IPS-18a (cell line): ENCODE data around the gene ZNF221.
"Not testable (repeated sequence)": the region's sequence is repeated elsewhere in the genome, so short reads cannot be mapped to it uniquely, and the experiment has no call there.

Experiments
- H3K27ac ChIP-seq: one replicate; pipeline ENCODE4 v1.5.1; 2013; ENCODE audit warnings: low read length
- H3K27me3 ChIP-seq: one replicate; pipeline ENCODE4 v1.6.1; 2013; ENCODE audit warnings: mild to moderate bottlenecking, low read length; ENCODE audit not compliant: control insufficient read depth, insufficient read depth
- H3K36me3 ChIP-seq: one replicate; pipeline ENCODE4 v1.6.1; 2013; ENCODE audit warnings: low read depth, low read length; ENCODE audit not compliant: control insufficient read depth
- H3K4me1 ChIP-seq: one replicate; pipeline ENCODE4 v1.6.1; 2013; ENCODE audit warnings: low read depth, low read length; ENCODE audit not compliant: control insufficient read depth
- H3K4me3 ChIP-seq: one replicate; pipeline ENCODE4 v1.5.1; 2013; ENCODE audit warnings: low read length
- H3K9ac ChIP-seq: one replicate; pipeline ENCODE4 v1.6.1; 2013; ENCODE audit warnings: mild to moderate bottlenecking, low read length, moderate library complexity
- H3K9me3 ChIP-seq: one replicate; pipeline ENCODE4 v1.6.1; 2013; ENCODE audit warnings: low read depth, low read length; ENCODE audit not compliant: control insufficient read depth

The ZNF221 gene

DNA sequence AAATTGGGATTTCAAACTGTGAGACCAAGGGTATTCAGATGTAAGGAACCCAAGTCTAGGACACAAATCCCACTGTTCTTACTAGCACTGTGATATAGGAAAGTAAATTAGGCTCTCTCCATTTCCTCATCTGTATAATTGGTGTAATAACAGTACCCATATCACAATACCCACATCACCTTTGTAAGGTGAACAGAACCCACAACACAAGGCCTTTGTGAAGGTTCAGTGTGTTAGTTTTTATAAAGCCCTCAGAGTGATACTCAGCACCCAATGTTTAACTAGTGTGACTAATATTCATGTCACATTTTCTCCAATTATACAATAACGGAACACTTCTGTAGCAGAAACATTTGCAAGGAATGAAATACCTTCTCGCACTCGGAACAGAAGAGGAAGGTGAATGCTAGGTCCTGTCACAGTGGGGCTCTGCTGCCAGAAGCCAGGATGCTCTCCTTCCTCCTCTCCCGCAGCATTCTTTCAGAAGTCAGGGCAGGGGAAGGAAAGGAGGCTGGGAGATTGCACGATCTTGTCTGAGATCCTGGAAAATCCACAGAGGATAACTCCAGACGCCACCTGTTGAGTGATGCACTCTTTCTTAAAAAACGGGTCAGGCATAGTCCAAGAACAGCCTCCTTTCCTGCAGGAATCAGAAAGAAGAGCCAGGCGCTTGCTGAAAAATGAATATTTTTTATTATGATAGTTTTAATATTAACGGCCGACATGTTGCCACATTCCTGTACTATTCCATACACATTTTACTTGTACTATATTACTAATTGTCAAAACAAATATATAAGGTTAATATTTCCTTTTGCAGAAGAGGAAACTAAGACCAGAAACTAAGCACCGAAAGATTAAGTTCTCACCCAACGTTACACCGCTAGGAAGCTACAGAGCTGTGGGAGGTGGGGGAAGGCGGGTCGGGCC, 16.7 kb upstream of the ZNF221 start:
- Histone ChIP-seq H3K4me3 (peak overlapping the region; percentile 98), H3K27ac (no peak overlapping the region), H3K4me1 (peaks cover 8% of the 10 kb centered on the region), H3K9me3 (no peaks in the 10 kb centered on the region), H3K9ac (peak overlapping the region; percentile 81), H3K27me3 (no peaks in the 10 kb centered on the region), H3K36me3 (peaks cover 27% of the 10 kb centered on the region)

DNA sequence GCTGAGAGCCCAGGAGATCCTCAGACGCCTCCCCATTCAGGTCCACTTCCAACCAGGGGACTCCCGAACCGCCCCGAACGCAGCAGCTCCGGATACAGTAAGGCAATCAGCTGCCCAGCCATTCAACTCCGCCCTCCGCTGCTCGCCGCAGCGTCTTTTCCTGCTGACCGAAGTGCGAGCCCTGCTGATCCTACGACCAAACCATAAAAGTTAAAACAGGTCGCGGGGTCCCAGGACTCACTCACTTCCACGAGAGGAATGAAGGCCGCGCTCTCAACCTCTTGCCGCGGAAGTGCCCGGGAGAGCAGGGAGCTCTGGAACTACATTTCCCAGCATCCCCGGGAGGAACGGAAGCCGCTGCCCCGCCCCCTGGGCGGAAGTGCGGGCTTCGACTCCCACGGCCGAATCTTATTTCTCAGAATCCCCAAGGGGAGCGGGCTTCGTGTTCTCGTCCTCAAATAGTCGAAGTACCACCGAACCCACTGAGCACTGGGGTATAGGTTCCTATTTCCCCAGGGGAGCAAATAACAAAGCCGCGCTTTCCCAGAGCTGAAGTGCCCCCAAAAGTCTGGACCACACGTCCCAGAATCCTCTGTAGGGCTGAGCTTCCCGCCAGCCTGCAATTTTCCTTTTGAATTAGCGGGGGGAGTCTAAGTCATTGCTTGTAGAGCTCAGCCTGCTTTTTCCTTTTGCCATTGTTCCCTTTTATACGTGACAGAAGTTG, 15.9 kb upstream of the ZNF221 start, which contains the start of gene ZNF45:
Gene ZNF45, minus strand, starts transcription at position 298 of the 724 bp plus-strand sequence. CDS start 13,097 bp downstream, outside the sequence.
- Histone ChIP-seq H3K4me3 (peak within 1 kb of the TSS; percentile 98), H3K9ac (peak within 1 kb of the TSS; percentile 81), H3K4me1 (peaks cover 8% of the 10 kb centered on the region), H3K36me3 (peaks cover 20% of the 10 kb centered on the region), H3K9me3 (no peaks in the 10 kb centered on the region), H3K27me3 (no peaks in the 10 kb centered on the region), H3K27ac (peak within 1 kb of the TSS; percentile 85)

DNA sequence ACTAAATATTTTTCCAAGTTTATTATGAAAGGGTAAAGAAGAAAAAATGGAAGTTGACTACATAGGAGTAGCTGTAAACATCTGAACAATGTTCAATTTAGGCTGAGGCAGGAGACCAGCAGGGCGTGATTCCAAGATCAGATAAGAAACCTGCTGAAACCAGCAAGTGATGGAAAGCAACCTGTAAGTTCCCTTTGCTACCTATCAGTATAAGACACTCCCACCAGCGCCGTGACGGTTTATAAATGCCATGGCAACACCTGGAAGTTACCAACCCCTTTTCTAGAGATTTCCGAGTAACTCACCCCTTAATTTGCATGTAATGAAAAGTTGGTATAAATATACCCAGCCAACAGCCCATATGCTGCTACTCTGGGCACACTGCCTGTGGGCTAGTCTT, 14.8 kb upstream of the ZNF221 start:
- H3K4me1 ChIP-seq: peaks cover 8% of the 10 kb centered on the region
- H3K9ac ChIP-seq: no peak overlapping the region
- H3K9me3 ChIP-seq: peaks cover 1% of the 10 kb centered on the region
- H3K27me3 ChIP-seq: no peaks in the 10 kb centered on the region
- peaks cover 12% of the 10 kb centered on the region for H3K36me3 ChIP-seq
- H3K4me3 ChIP-seq: no peak overlapping the region
- no peak overlapping the region for H3K27ac ChIP-seq

DNA sequence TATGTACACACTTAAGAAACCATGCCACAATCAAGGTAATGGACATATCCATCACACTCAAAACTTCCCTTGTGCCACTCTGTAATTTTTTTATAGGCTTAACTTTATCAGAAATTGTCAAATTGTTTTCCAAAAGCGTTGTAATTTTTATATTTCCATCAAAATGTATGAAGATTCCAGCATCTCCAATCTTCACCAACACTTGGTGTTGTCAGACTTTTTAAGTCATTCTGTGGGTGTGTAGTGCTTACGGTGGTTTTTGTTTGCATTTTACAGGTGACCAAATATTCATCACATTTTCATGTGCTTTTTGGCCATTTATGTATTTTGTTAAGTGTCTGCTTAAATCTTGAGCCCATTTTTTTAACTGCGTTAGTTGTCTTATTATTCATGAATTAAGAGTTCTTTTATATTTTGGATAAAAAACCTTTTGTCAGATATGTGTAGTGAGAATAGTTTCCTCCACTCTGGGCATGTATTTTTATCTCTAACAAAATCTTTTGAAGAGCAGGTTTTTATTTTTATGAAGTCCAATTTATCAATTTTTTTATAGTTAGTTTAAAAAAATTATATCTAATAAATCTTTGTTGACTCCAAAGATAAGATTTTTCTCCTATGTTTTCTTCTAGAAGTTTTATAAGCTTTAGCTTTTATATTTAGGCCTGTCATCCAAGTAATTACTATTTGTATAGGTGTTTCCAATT, 11.3 kb upstream of the ZNF221 start:
- no peak overlapping the region for H3K4me3 ChIP-seq
- no peak overlapping the region for H3K9ac ChIP-seq
- peaks cover 22% of the 10 kb centered on the region for H3K9me3 ChIP-seq
- H3K4me1 ChIP-seq: peaks cover 3% of the 10 kb centered on the region
- H3K27ac ChIP-seq: no peak overlapping the region
- H3K36me3 ChIP-seq: no peaks in the 10 kb centered on the region
- H3K27me3 ChIP-seq: no peaks in the 10 kb centered on the region

DNA sequence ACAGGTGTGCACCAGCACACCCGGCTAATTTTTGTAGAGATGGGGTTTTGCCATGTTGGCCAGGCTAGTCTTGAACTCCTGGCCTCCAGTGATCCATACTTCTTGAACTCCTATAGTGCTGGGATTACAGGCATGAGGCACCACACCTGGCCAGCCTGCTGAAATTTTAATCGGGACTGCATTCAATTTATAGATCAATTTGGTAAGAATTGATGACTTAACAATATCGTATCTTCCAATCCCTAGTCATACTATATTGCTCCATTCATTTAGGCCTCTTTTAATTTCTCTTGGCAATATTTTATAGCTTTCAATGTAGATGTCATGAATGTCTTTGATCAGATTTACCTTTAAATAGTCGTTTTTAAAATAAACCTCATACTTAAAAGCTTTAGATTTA, 10.3 kb upstream of the ZNF221 start:
- Histone ChIP-seq H3K27ac (no peak overlapping the region), H3K4me1 (peaks cover under 1% of the 10 kb centered on the region), H3K27me3 (no peaks in the 10 kb centered on the region), H3K36me3 (no peaks in the 10 kb centered on the region), H3K9me3 (peaks cover 22% of the 10 kb centered on the region), H3K4me3 (no peak overlapping the region), H3K9ac (no peak overlapping the region)

DNA sequence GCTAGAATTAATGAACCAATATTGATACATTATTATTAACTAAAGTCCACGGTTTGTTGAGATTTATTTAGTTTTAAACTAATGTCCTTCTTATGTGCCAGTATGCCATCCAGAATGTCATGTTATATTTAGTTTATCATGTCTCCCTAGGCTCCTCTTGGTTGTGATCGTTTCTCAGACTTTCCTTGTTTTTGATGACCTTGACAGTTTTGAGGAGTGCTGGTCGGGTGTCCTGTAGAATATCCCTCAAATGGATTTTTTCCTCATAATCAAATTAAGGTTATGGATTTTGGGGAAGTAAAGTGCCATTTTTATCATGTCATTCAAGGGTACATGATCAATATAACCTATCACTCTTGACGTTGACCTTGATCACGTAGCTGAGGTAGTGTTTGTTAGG, 9.8 kb upstream of the ZNF221 start:
- Histone ChIP-seq H3K9me3 (peaks cover 22% of the 10 kb centered on the region), H3K9ac (no peak overlapping the region), H3K4me1 (no peaks in the 10 kb centered on the region), H3K27me3 (no peaks in the 10 kb centered on the region), H3K27ac (no peak overlapping the region), H3K36me3 (no peaks in the 10 kb centered on the region), H3K4me3 (no peak overlapping the region)

DNA sequence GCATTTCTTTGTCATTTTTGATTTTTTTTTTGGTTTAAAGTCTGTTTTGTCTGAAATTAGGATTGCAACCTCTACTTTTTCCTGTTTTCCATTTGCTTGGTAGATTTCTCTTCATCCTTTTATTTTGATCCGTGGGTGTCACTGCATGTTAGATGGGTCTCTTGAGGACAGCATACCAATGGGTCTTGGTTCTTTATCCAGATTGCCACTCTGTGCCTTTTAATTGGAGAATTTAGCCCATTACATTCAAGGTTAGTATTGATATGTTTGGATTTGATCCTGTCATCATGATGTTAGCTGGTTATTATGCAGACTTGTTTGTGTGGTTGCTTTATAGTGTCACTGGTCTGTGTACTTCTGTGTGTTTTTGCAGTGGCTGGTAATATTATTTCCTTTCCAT, 3.6 kb upstream of the ZNF221 start:
- not testable (repeated sequence) for H3K9ac ChIP-seq, H3K27ac ChIP-seq, H3K4me3 ChIP-seq, H3K4me1 ChIP-seq, H3K27me3 ChIP-seq, H3K36me3 ChIP-seq
- H3K9me3 ChIP-seq: peaks cover 14% of the 10 kb centered on the region

DNA sequence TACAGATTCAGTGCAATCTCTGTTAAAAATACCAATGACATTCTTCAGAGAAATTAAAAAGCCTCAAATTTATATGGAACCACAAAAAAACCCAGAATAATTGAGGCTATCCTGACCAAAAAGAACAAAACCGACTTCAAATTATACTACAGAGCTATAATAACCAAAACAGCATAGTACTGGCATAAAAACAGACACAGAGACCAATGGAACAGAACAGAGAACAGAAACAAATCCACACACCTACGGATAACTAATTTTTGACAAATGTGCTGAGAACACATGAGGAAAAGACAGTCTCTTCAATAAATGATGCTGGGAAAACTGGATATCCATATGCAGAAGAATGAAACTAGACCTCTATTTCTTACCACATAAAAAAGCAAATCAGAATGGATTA, 1.2 kb upstream of the ZNF221 start:
- not testable (repeated sequence) for H3K9ac ChIP-seq

DNA sequence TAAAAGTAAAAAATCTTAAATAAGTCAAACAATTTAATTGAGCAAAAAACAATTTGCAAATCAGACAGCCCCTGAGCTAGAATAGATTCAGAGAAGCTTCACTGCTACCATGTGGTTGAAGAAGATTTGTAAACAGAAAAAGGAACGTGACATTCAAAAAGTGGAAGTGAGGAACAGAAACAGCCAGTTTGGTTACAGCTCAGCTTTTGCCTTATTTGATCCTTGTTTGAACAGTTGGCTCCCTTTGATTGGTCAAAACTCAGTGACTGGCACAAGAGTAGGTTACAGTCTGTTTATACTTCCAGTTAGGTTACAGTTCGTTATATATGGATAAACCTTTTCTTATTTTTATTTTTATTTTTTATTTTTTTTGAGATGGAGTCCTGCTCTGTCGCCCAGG, 5.8 kb downstream of the ZNF221 start:
- Histone ChIP-seq H3K9ac (no peak overlapping the region), H3K27ac (no peak overlapping the region), H3K4me1 (no peaks in the 10 kb centered on the region), H3K27me3 (no peaks in the 10 kb centered on the region), H3K4me3 (no peak overlapping the region), H3K9me3 (peaks cover 31% of the 10 kb centered on the region), H3K36me3 (no peaks in the 10 kb centered on the region)

More for the DNA sequence above, 1.2 kb upstream of the ZNF221 start:
- H3K4me1 ChIP-seq, H3K27me3 ChIP-seq, H3K9me3 ChIP-seq, H3K4me3 ChIP-seq, H3K36me3 ChIP-seq, H3K27ac ChIP-seq: not testable (repeated sequence)

DNA sequence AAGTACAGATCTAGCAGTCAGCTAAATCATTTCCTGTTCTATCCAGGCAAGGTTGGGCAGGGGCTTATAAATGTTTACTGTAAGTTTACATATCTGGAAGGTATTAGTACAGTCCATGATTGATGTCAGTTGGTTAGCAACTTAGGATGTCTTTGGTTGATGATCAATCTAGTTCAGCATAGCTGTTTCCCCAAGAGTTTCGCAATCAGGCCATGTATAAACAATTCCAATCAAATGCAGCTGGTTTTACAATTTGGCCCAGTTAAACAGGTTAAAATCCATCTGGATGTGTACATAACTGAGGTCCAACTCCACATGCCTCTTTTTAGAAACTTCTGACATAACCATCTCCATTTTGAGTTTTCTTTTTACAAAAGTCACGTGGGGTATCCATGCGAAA, 6.9 kb downstream of the ZNF221 start:
- no peaks in the 10 kb centered on the region for H3K4me1 ChIP-seq
- H3K27ac ChIP-seq: no peak overlapping the region
- peaks cover 41% of the 10 kb centered on the region for H3K9me3 ChIP-seq
- H3K36me3 ChIP-seq: no peaks in the 10 kb centered on the region
- no peak overlapping the region for H3K9ac ChIP-seq
- H3K4me3 ChIP-seq: no peak overlapping the region
- no peaks in the 10 kb centered on the region for H3K27me3 ChIP-seq

DNA sequence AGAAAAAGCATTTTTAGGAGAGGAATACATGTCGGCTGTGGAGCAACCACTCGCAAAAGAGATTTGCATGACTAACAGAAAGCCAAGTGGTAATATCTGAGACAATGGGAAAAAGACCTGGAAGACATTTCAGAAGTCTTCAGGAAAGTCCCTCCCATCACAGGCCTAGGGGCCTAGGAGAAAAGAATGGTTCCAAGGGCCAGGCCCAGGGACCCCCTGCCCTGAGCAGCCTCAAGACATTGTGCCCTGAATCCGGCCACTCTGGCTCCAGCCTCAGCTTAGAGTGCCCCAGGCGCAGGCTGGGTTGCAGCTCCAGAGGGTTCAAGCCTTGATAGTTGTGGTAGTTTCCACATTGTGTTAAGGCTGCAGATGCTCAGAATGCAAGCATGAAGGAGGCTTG, 9.4 kb downstream of the ZNF221 start:
- no peak overlapping the region for H3K27ac ChIP-seq
- H3K36me3 ChIP-seq: peaks cover 8% of the 10 kb centered on the region
- H3K4me3 ChIP-seq: no peak overlapping the region
- no peaks in the 10 kb centered on the region for H3K27me3 ChIP-seq
- no peak overlapping the region for H3K9ac ChIP-seq
- H3K9me3 ChIP-seq: peaks cover 62% of the 10 kb centered on the region
- H3K4me1 ChIP-seq: no peaks in the 10 kb centered on the region
